HepG2 (cell line): Measurements from ENCODE around the gene FOXA1. TPM values are rescaled to one million over a fixed set of nuclear protein-coding genes. Genes with fewer than 3 reads are reported as not detected.

Experiments used
- ARID2 ChIP-seq: sonication (generic); formaldehyde crosslinking; IDR thresholded peaks from 2 replicates; pipeline ENCODE4 v1.8.1; 2022; ENCODE audit warnings: mild to moderate bottlenecking, missing genetic modification reagents, borderline replicate concordance
- ARNT2 ChIP-seq: sonication (generic); formaldehyde crosslinking; IDR thresholded peaks from 2 replicates; pipeline ENCODE4 v1.8.0; 2022; ENCODE audit warnings: mild to moderate bottlenecking, low read depth, missing genetic modification reagents, moderate library complexity
- DDIT3 ChIP-seq: sonication (generic); formaldehyde crosslinking; IDR thresholded peaks from 2 replicates; pipeline ENCODE4 v1.4.0; 2020; ENCODE audit warnings: mild to moderate bottlenecking, missing genetic modification reagents
- DZIP1 ChIP-seq: sonication (generic); formaldehyde crosslinking; IDR thresholded peaks from 2 replicates; pipeline ENCODE4 v1.5.0; 2020; ENCODE audit warnings: mild to moderate bottlenecking, missing genetic modification reagents
- FOSL2 ChIP-seq: sonication (generic); formaldehyde crosslinking; IDR thresholded peaks from 2 replicates; pipeline ENCODE4 v1.4.0; 2020; ENCODE audit warnings: missing genetic modification reagents
- FOXM1 ChIP-seq: sonication (generic); formaldehyde crosslinking; IDR thresholded peaks from 2 replicates; pipeline ENCODE4 v1.5.0; 2020; ENCODE audit warnings: missing genetic modification reagents
- HNRNPH1 ChIP-seq: fragments of 200-400 bp; formaldehyde crosslinking; optimal IDR thresholded peaks from 2 replicates; pipeline ENCODE3; 2017; ENCODE audit warnings: mild to moderate bottlenecking, low read depth, low read length
- KDM6A ChIP-seq: IDR thresholded peaks from 2 replicates; pipeline ENCODE4 v1.6.1; 2016; ENCODE audit warnings: low read depth
- MIER3 ChIP-seq: IDR thresholded peaks from 2 replicates; pipeline ENCODE4 v1.6.1; 2016; ENCODE audit warnings: missing compliant biosample characterization, borderline replicate concordance
- MTF2 ChIP-seq: sonication (generic); formaldehyde crosslinking; IDR thresholded peaks from 2 replicates; pipeline ENCODE4 v1.5.0; 2020; ENCODE audit warnings: missing genetic modification reagents, borderline replicate concordance
- MYC ChIP-seq: sonication (generic); formaldehyde crosslinking; IDR thresholded peaks from 2 replicates; pipeline ENCODE4 v1.9.0; 2021; ENCODE audit warnings: missing genetic modification reagents, borderline replicate concordance
- POLR2AphosphoS2 ChIP-seq: IDR thresholded peaks from 2 replicates; pipeline ENCODE4 v1.6.1; 2011; ENCODE audit warnings: low read depth, low read length, improper control_type of control experiment
- RELA ChIP-seq: sonication (generic); formaldehyde crosslinking; IDR thresholded peaks from 2 replicates; pipeline ENCODE4 v1.4.0; 2020; ENCODE audit warnings: missing genetic modification reagents
- RFX3 ChIP-seq: IDR thresholded peaks from 2 replicates; pipeline ENCODE4 v1.6.1; 2016; ENCODE audit warnings: missing biosample characterization, missing genetic modification reagents
- RFXAP ChIP-seq: sonication (generic); formaldehyde crosslinking; IDR thresholded peaks from 2 replicates; pipeline ENCODE4 v1.4.0; 2020; ENCODE audit warnings: missing genetic modification reagents, borderline replicate concordance
- THAP9 ChIP-seq: sonication (generic); formaldehyde crosslinking; IDR thresholded peaks from 2 replicates; pipeline ENCODE4; 2020; ENCODE audit warnings: missing genetic modification reagents, mild to moderate bottlenecking, borderline replicate concordance
- XRCC5 ChIP-seq: fragments of 200-400 bp; formaldehyde crosslinking; optimal IDR thresholded peaks from 2 replicates; pipeline ENCODE3; 2017; ENCODE audit warnings: mild to moderate bottlenecking, low read length
- ZBTB34 ChIP-seq: sonication (generic); formaldehyde crosslinking; IDR thresholded peaks from 2 replicates; pipeline ENCODE4 v1.8.0; 2022; ENCODE audit warnings: mild to moderate bottlenecking, missing genetic modification reagents
- ZFP36L2 ChIP-seq: sonication (generic); formaldehyde crosslinking; IDR thresholded peaks from 2 replicates; pipeline ENCODE4 v1.4.0; 2020; ENCODE audit warnings: missing genetic modification reagents
- ZNF121 ChIP-seq: sonication (generic); formaldehyde crosslinking; IDR thresholded peaks from 2 replicates; pipeline ENCODE4 v1.5.0; 2020; ENCODE audit warnings: mild to moderate bottlenecking, missing genetic modification reagents
- ZNF20 ChIP-seq: sonication (generic); formaldehyde crosslinking; IDR thresholded peaks from 2 replicates; pipeline ENCODE4 v1.4.0; 2020; ENCODE audit warnings: mild to moderate bottlenecking, moderate library complexity, missing genetic modification reagents
- ZNF329 ChIP-seq: sonication (generic); formaldehyde crosslinking; IDR thresholded peaks from 2 replicates; pipeline ENCODE4 v1.9.0; 2021; ENCODE audit warnings: low read depth, mild to moderate bottlenecking, missing genetic modification reagents
- ZNF451 ChIP-seq: sonication (generic); formaldehyde crosslinking; IDR thresholded peaks from 2 replicates; pipeline ENCODE4 v1.5.0; 2020; ENCODE audit warnings: mild to moderate bottlenecking, missing genetic modification reagents
- ZNF644 ChIP-seq: IDR thresholded peaks from 2 replicates; pipeline ENCODE4 v1.6.1; 2016; ENCODE audit warnings: low read depth
- ZNF75D ChIP-seq: sonication (generic); formaldehyde crosslinking; IDR thresholded peaks from 2 replicates; pipeline ENCODE4 v1.8.1; 2023; ENCODE audit warnings: missing genetic modification reagents, mild to moderate bottlenecking, borderline replicate concordance
- polyA plus RNA-seq, 8 experiments: library from polyadenylated mRNA; depleted of rRNA in 3 of 8; stranded (reverse) in 7 of 8; unstranded in 1 of 8; fragments of >200 nt; fragmentation: Illumina TruSeq in 4 of 8; extraction: Trizol in 4 of 8; gene quantifications; 2 replicates each; pipeline versions ENCODE4 v1.2.1 to v1.2.3, GENCODE V29; 2011 to 2016; ENCODE audit warnings: low read depth in 4 of 8, missing spikeins in 1 of 8, mixed read lengths in 1 of 8; ENCODE audit not compliant: insufficient read depth in 1 of 8
- total RNA-seq, 5 experiments: library from RNA; depleted of rRNA; stranded (reverse); fragments of >200 nt; fragmentation: Illumina TruSeq; extraction: Trizol; gene quantifications; 2 replicates each; pipeline ENCODE4 v1.2.3, GENCODE V29; 2016; ENCODE audit warnings: low read depth in 1 of 5

The FOXA1 gene
- total and polyA plus RNA-seq, 2 of the 13 experiments (the other 11 are each of a cell fraction or from before 2014, with no cell fraction given): 43.4 to 58.6 TPM

- no peak for TF ChIP-seq ZNF20 (CRISPR knock-in tag)
- no peak for TF ChIP-seq ZNF75D (CRISPR knock-in tag)
- TF ChIP-seq RFX3 (CRISPR knock-in tag): no peak
- no peak for TF ChIP-seq MTF2 (CRISPR knock-in tag)
- 0 out of 2 replicates have a peak, but pooled peaks have one; percentile 33 for TF ChIP-seq POLR2AphosphoS2
- no peak for TF ChIP-seq ZNF329 (CRISPR knock-in tag)
- TF ChIP-seq DDIT3: no peak
- TF ChIP-seq MIER3 (CRISPR knock-in tag): no peak
- TF ChIP-seq ZNF451: no peak
- TF ChIP-seq XRCC5: no peak
- no peak for TF ChIP-seq ARID2
- no peak for TF ChIP-seq ZNF644
- no peak for TF ChIP-seq RFXAP (CRISPR knock-in tag)
- no peak for TF ChIP-seq MYC (CRISPR knock-in tag)
- TF ChIP-seq THAP9: no peak
- 0 out of 2 replicates have a peak, but pooled peaks have one; percentile 32 for TF ChIP-seq DZIP1
- no peak for TF ChIP-seq HNRNPH1
- no peak for TF ChIP-seq KDM6A (CRISPR knock-in tag)
- no peak for TF ChIP-seq ZFP36L2 (CRISPR knock-in tag)
- no peak for TF ChIP-seq FOSL2 (CRISPR knock-in tag)
- TF ChIP-seq ZNF121 (CRISPR knock-in tag): no peak
- no peak for TF ChIP-seq ARNT2 (CRISPR knock-in tag)
- no peak for TF ChIP-seq RELA
- no peak for TF ChIP-seq ZBTB34 (CRISPR knock-in tag)
- TF ChIP-seq FOXM1 (CRISPR knock-in tag): 0 out of 2 replicates have a peak, but pooled peaks have one; percentile 40
Observed at GRCh38 chr14:37598747-37599506, 3.9 kb upstream of the FOXA1 start (continued).
